ENCODE results near the gene LAMA4. TPM values are rescaled to one million over a fixed set of nuclear protein-coding genes. Genes with fewer than 3 reads are reported as not detected.

Gene LAMA4
- total and polyA plus RNA-seq, 2 of the 13 experiments (the other 11 are each of a cell fraction or from before 2014, with no cell fraction given): not detected

DNA sequence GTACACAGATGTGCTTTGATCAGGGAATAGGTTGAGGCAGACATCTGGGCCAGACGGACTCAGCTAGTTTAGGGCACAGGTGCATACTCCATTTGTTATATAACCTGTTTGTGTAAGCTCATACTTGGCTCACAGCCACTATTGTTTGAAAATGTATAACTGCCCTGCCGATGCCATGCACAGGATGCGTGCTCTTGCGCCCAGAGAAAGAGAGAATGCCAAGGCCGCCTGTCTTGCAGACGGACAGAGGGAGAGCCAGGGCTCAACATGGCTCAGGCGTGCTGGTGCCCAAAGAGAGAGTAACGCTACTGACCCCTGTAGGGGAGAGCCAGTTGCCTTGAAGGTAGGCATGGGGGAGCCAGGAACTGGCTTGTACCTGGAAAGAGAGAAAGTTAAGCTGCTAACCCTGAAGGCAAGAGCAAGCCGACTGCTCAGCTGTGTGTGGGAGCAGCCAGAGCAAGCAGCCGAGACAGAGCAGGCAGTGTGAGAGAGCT is 109.2 kb downstream of the LAMA4 start (continued):
- TF ChIP-seq, protein P1, sequence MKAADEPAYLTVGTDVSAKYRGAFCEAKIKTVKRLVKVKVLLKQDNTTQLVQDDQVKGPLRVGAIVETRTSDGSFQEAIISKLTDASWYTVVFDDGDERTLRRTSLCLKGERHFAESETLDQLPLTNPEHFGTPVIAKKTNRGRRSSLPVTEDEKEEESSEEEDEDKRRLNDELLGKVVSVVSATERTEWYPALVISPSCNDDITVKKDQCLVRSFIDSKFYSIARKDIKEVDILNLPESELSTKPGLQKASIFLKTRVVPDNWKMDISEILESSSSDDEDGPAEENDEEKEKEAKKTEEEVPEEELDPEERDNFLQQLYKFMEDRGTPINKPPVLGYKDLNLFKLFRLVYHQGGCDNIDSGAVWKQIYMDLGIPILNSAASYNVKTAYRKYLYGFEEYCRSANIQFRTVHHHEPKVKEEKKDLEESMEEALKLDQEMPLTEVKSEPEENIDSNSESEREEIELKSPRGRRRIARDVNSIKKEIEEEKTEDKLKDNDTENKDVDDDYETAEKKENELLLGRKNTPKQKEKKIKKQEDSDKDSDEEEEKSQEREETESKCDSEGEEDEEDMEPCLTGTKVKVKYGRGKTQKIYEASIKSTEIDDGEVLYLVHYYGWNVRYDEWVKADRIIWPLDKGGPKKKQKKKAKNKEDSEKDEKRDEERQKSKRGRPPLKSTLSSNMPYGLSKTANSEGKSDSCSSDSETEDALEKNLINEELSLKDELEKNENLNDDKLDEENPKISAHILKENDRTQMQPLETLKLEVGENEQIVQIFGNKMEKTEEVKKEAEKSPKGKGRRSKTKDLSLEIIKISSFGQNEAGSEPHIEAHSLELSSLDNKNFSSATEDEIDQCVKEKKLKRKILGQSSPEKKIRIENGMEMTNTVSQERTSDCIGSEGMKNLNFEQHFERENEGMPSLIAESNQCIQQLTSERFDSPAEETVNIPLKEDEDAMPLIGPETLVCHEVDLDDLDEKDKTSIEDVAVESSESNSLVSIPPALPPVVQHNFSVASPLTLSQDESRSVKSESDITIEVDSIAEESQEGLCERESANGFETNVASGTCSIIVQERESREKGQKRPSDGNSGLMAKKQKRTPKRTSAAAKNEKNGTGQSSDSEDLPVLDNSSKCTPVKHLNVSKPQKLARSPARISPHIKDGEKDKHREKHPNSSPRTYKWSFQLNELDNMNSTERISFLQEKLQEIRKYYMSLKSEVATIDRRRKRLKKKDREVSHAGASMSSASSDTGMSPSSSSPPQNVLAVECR (CRISPR knock-in tag; IDR thresholded peaks at IDR 0.05; ENCODE audit: borderline replicate concordance): no peak
- no peak for TF ChIP-seq ZNF678 (CRISPR knock-in tag; IDR thresholded peaks at IDR 0.05)
- TF ChIP-seq ZSCAN29 (CRISPR knock-in tag; conservative IDR thresholded peaks at IDR 0.05): no peak
- no peak for TF ChIP-seq MBD4 (IDR thresholded peaks at IDR 0.05; ENCODE audit: borderline replicate concordance, low read length)
- no peak for TF ChIP-seq MXD4 (CRISPR knock-in tag; IDR thresholded peaks at IDR 0.05)
- no peak for TF ChIP-seq ZFP37 (CRISPR knock-in tag; IDR thresholded peaks at IDR 0.05; ENCODE audit: borderline replicate concordance)
- TF ChIP-seq, protein P2, sequence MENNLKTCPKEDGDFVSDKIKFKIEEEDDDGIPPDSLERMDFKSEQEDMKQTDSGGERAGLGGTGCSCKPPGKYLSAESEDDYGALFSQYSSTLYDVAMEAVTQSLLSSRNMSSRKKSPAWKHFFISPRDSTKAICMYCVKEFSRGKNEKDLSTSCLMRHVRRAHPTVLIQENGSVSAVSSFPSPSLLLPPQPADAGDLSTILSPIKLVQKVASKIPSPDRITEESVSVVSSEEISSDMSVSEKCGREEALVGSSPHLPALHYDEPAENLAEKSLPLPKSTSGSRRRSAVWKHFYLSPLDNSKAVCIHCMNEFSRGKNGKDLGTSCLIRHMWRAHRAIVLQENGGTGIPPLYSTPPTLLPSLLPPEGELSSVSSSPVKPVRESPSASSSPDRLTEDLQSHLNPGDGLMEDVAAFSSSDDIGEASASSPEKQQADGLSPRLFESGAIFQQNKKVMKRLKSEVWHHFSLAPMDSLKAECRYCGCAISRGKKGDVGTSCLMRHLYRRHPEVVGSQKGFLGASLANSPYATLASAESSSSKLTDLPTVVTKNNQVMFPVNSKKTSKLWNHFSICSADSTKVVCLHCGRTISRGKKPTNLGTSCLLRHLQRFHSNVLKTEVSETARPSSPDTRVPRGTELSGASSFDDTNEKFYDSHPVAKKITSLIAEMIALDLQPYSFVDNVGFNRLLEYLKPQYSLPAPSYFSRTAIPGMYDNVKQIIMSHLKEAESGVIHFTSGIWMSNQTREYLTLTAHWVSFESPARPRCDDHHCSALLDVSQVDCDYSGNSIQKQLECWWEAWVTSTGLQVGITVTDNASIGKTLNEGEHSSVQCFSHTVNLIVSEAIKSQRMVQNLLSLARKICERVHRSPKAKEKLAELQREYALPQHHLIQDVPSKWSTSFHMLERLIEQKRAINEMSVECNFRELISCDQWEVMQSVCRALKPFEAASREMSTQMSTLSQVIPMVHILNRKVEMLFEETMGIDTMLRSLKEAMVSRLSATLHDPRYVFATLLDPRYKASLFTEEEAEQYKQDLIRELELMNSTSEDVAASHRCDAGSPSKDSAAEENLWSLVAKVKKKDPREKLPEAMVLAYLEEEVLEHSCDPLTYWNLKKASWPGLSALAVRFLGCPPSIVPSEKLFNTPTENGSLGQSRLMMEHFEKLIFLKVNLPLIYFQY (CRISPR knock-in tag; IDR thresholded peaks at IDR 0.05; ENCODE audit: borderline replicate concordance): no peak
- TF ChIP-seq, protein P3, sequence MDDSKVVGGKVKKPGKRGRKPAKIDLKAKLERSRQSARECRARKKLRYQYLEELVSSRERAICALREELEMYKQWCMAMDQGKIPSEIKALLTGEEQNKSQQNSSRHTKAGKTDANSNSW (CRISPR knock-in tag; IDR thresholded peaks at IDR 0.05; ENCODE audit: borderline replicate concordance): no peak
- no peak for TF ChIP-seq ZNF841 (CRISPR knock-in tag; IDR thresholded peaks at IDR 0.05; ENCODE audit: borderline replicate concordance)
- TF ChIP-seq RXRB (CRISPR knock-in tag; IDR thresholded peaks at IDR 0.05; ENCODE audit: borderline replicate concordance): no peak
- TF ChIP-seq TBL1XR1 (IDR thresholded peaks at IDR 0.05; ENCODE audit: borderline replicate concordance, low read length, partially characterized antibody): no peak
- TF ChIP-seq ZNF792 (CRISPR knock-in tag; IDR thresholded peaks at IDR 0.05): no peak
- TF ChIP-seq NR2C2 (CRISPR knock-in tag; IDR thresholded peaks at IDR 0.05; ENCODE audit: borderline replicate concordance): no peak
- no peak for TF ChIP-seq SP2 (CRISPR knock-in tag; IDR thresholded peaks at IDR 0.05)
- TF ChIP-seq ZNF501 (CRISPR knock-in tag; IDR thresholded peaks at IDR 0.05): no peak
- TF ChIP-seq SIX4 (CRISPR knock-in tag; IDR thresholded peaks at IDR 0.05): no peak
- no peak for TF ChIP-seq SIX1 (CRISPR knock-in tag; IDR thresholded peaks at IDR 0.05; ENCODE audit: borderline replicate concordance)
- TF ChIP-seq, protein P4, sequence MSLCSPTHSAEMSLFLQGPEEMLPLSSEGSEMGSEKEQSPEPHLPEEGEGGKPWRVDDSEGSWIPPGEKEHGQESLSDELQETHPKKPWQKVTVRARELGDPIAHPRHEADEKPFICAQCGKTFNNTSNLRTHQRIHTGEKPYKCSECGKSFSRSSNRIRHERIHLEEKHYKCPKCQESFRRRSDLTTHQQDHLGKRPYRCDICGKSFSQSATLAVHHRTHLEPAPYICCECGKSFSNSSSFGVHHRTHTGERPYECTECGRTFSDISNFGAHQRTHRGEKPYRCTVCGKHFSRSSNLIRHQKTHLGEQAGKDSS (CRISPR knock-in tag; IDR thresholded peaks at IDR 0.05; ENCODE audit: borderline replicate concordance, low read depth): 0 out of 2 replicates have a peak, but pooled peaks have one; percentile 25
- TF ChIP-seq SRY (CRISPR knock-in tag; IDR thresholded peaks at IDR 0.05): no peak
- TF ChIP-seq, protein P5, sequence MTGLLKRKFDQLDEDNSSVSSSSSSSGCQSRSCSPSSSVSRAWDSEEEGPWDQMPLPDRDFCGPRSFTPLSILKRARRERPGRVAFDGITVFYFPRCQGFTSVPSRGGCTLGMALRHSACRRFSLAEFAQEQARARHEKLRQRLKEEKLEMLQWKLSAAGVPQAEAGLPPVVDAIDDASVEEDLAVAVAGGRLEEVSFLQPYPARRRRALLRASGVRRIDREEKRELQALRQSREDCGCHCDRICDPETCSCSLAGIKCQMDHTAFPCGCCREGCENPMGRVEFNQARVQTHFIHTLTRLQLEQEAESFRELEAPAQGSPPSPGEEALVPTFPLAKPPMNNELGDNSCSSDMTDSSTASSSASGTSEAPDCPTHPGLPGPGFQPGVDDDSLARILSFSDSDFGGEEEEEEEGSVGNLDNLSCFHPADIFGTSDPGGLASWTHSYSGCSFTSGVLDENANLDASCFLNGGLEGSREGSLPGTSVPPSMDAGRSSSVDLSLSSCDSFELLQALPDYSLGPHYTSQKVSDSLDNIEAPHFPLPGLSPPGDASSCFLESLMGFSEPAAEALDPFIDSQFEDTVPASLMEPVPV (CRISPR knock-in tag; IDR thresholded peaks at IDR 0.05): no peak
